GM19099 (cell line): ENCODE results near the gene P2RY8.

Experiments
- POLR2A ChIP-seq: IDR thresholded peaks from 3 replicates; pipeline ENCODE4 v1.6.1; 2011; ENCODE audit warnings: low read depth; ENCODE audit not compliant: insufficient read length; ENCODE audit errors: extremely low read depth

P2RY8 gene

GRCh38 chrX:1525583-1526355 is 11.2 kb downstream of the P2RY8 start:
- TF ChIP-seq POLR2A: no peak

DNA sequence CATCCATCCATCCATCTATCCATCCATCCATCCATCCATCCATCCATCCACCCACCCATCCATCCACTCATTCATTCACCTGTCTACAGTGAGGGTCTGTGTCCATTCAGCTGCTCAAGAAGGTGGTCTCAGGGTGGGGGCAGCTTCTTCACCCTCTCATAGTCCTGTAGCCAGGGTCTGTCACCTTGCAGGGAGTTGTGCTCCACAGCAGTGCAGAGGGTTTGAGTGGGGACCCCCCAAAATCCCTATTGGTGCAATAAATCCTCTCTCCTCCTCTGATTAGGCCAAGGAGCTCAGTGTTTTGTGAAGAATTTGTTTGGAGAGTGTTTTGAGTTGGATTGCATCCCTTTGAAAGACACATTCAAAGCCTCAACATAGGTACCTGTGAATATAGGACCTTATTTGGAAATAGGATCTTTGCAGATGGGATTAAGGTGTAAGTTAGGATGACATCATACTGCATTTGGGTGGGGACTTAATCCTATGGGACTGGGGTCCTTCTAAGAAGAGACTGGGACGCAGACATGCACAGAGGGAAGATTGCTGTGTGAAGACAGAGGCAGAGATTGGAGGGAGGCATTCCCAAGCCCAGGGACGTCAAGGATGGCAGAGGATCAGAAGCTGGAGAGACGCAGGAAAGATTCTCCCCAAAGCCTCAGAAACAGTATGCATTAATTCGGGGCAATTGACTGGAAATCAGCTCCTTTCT is 12.0 kb downstream of the P2RY8 start:
- TF ChIP-seq POLR2A: no peak

- TF ChIP-seq POLR2A: peak; percentile 34
Measured at GRCh38 chrX:1521459-1521956, 15.5 kb downstream of the P2RY8 start.

- no peak for TF ChIP-seq POLR2A
Measured at GRCh38 chrX:1520350-1520749, 16.6 kb downstream of the P2RY8 start.

DNA sequence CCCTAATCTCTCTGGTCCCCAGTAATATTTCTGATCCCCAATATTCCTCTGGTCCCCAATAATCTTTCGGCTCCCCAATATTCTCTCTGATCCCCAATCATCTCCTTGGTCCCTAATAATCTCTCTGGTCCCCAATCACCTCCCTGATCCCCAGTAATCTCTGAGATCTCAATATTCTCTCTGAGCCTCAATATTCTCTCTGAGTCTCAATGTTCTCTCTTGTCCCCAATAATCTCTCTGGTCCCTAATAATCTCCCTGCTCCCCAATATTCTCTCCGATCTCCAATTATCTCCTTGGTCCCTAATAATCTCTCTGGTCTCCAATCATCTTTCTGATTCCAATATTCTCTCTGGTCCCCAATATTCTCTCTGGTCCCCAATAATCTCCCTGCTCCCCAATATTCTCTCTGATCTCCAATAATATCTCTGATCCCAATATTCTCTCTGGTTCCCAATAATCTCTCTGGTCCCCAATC is 17.9 kb downstream of the P2RY8 start:
- no peak for TF ChIP-seq POLR2A

- TF ChIP-seq POLR2A: no peak
Measured at GRCh38 chrX:1518512-1518911, 18.5 kb downstream of the P2RY8 start.

- TF ChIP-seq POLR2A: no peak
Measured at GRCh38 chrX:1516596-1517104, 20.3 kb downstream of the P2RY8 start.

- no peak for TF ChIP-seq POLR2A
Measured at GRCh38 chrX:1511829-1512228, 25.2 kb downstream of the P2RY8 start.

DNA sequence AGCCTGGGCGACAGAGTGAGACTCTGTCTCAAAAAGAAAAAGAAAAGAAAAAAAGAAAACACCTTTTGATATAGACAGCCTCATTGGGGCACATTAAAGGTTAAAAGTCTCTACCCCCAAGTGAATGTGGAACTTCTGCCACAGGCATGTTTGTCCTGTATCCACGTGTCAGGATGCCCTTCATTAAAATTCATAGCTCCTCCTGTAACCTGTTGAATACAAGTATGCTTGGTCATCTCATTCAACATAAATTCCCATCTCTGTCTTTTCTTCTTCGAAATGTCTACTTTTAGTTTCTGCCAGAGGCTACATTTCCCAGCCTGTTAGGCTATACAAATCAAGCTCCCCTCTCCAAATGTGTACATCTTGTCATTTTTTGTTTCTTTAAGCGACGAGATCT is 25.8 kb downstream of the P2RY8 start:
- no peak for TF ChIP-seq POLR2A

- TF ChIP-seq POLR2A: no peak
Measured at GRCh38 chrX:1507511-1508463, 29.2 kb downstream of the P2RY8 start.

DNA sequence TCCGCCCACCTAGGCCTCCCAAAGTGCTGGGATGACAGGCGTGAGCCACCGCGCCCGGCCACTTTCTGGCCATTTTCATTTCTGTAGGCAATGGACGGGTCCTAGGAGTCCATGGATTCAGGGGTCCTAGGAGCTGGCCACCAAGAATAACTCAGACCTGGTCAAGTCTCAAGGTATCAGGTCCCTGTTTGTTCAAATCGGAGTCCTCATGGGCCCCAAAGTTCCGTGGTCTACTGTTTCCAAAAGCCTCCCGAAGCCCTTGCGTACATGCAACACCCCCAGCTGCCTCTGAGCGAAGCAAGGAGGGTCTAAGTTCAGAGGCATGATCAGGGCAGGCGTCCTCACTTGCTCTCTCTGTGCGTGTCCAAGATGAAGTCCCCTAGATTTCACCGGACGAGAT is 30.1 kb downstream of the P2RY8 start:
- no peak for TF ChIP-seq POLR2A

GRCh38 chrX:1502853-1503252 is 34.1 kb downstream of the P2RY8 start:
- TF ChIP-seq POLR2A: no peak

DNA sequence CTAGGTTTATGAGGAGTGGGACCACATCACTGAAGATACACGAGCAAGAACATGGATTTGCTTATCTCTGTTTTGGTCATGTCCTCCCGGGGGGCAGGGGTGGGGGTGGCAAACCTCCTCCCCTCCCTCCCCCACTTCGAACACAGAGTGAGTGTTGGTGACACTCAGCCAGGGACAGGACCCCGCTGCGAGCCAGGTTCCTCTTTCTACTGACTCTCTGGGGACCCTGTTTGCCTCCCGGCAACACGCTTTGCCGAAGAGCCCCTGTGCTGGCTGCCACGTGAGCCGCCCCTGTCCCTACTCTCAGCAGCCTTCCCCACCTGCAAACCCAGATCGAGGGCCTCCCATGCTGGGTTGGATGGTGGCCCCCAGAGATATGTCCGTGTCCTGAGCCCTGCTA is 34.7 kb downstream of the P2RY8 start:
- TF ChIP-seq POLR2A: peak; percentile 26

GRCh38 chrX:1500701-1501624 is 36.0 kb downstream of the P2RY8 start:
- no peak for TF ChIP-seq POLR2A
